HG02798 (cell line): ENCODE measurements around the gene PKHD1.

Source experiments
- ATAC-seq: cut with Tn5 transposase; IDR thresholded peaks from one replicate; pipeline ENCODE4 v1.9.1; 2021; ENCODE audit warnings: mild to moderate bottlenecking; ENCODE audit not compliant: unreplicated experiment, poor library complexity

Gene PKHD1

GRCh38 chr6:51818520-51819022 is 268.8 kb downstream of the PKHD1 start:
- no peak for ATAC-seq

- no peak for ATAC-seq
Observed at GRCh38 chr6:51817832-51818231, 269.6 kb downstream of the PKHD1 start.

- no peak for ATAC-seq
Observed at GRCh38 chr6:51814418-51814817, 273.0 kb downstream of the PKHD1 start.

GRCh38 chr6:51813904-51814303 is 273.5 kb downstream of the PKHD1 start:
- ATAC-seq = no peak

GRCh38 chr6:51812231-51812630 is 275.2 kb downstream of the PKHD1 start:
- no peak for ATAC-seq

GRCh38 chr6:51805517-51805916 is 281.9 kb downstream of the PKHD1 start:
- peak; percentile 80 for ATAC-seq

- ATAC-seq = no peak
Observed at GRCh38 chr6:51800603-51801002, 286.8 kb downstream of the PKHD1 start.

GRCh38 chr6:51793393-51793792 is 294.0 kb downstream of the PKHD1 start:
- ATAC-seq = no peak

- no peak for ATAC-seq
Observed at GRCh38 chr6:51792273-51793030, 295.0 kb downstream of the PKHD1 start.

GRCh38 chr6:51790946-51791345 is 296.5 kb downstream of the PKHD1 start:
- ATAC-seq = no peak

GRCh38 chr6:51788121-51788520 is 299.3 kb downstream of the PKHD1 start:
- no peak for ATAC-seq

GRCh38 chr6:51778666-51779065 is 308.7 kb downstream of the PKHD1 start:
- no peak for ATAC-seq

- no peak for ATAC-seq
Observed at GRCh38 chr6:51777618-51778017, 309.8 kb downstream of the PKHD1 start.

GRCh38 chr6:51775942-51776860 is 311.2 kb downstream of the PKHD1 start:
- no peak for ATAC-seq

GRCh38 chr6:51768087-51768486 is 319.3 kb downstream of the PKHD1 start:
- ATAC-seq = no peak

- ATAC-seq = no peak
Observed at GRCh38 chr6:51765230-51765629, 322.2 kb downstream of the PKHD1 start.

GRCh38 chr6:51753635-51754034 is 333.8 kb downstream of the PKHD1 start:
- ATAC-seq = peak; percentile 67

GRCh38 chr6:51743999-51744398 is 343.4 kb downstream of the PKHD1 start:
- ATAC-seq = no peak

GRCh38 chr6:51740658-51741057 is 346.8 kb downstream of the PKHD1 start:
- ATAC-seq = no peak

- ATAC-seq = no peak
Observed at GRCh38 chr6:51738614-51739013, 348.8 kb downstream of the PKHD1 start.
